ENCODE results near the gene NFATC3.

- no peak for TF ChIP-seq CTCF (IDR thresholded peaks at IDR 0.05)
- no peak for TF ChIP-seq EZH2 (IDR thresholded peaks at IDR 0.05; ENCODE audit: borderline replicate concordance, insufficient read depth, low read depth, low read length, poor library complexity, severe bottlenecking)
Observed at GRCh38 chr16:68244481-68244902, 159.3 kb downstream of the NFATC3 start.

All from B cell (primary cell).